Stimulated activated CD4-positive, alpha-beta T cell treated with anti-CD3 and anti-CD28 coated beads, Interleukin-4, amount 100 ng/mL, for 48 hours (primary cell): ENCODE data around the gene FLII.
"Not testable (repeated sequence)": the region's sequence is repeated elsewhere in the genome, so short reads cannot be mapped to it uniquely, and the experiment has no call there.

Source experiments
- DNase-seq, 2 donors: peaks; one replicate each; pipeline ENCODE4 v3.0.0-alpha.2; 2020; ENCODE audit warnings: low read depth in 2 of 2

The FLII gene

DNA sequence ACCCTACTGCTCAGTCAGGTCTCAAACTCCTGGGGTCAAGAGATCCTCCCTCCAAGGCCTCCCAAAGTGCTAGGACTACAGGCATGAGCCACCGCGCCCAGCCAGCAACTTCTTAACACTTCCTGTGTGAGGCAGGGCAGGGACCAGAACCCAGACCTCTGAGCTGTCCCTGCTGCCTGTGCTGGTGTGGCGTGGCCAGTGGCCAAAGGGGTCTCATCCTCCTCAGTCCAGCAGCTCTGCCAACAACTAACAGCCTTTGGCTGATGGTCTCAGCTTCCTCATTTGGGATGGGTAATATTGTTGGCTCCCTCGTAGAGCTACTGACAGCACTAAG is 34.5 kb downstream of the FLII start:
- DNase-seq = no peak

DNA sequence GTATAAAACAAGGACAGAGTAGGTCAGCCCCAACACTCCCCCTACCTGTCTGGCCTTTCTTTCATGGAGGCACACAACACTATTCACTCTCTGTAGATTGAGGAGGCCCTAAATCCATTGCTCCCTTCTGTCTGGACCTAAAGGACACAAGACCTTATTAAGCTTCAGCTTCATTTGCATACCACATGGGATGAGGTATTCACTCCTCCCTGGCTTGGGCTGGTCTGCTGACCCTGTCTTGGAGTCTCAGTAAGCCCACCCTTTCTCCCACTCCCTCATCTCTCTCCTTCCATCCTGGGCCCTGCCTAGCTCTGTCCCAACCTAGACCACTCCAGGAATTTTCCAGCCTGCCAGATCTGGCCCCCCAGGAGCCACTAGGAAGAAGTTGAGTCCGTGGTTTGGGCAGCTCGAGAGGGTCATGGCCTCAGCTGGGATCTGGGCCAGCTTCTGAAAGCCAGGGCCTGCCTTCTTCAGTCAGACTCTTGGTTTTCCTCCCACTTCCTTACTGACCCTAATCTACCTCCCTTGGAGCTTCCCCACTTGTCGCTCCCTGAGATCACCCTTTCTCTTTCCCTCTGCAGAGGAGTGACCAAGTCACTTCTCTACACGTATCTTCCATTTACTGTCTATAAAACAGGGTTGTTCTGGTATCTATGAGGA is 39.7 kb downstream of the FLII start:
- no peak for DNase-seq

- DNase-seq = peak; percentile 66 to 74
These were observed 41.0 kb downstream of the FLII start for GRCh38 chr17:18217412-18218015.

DNA sequence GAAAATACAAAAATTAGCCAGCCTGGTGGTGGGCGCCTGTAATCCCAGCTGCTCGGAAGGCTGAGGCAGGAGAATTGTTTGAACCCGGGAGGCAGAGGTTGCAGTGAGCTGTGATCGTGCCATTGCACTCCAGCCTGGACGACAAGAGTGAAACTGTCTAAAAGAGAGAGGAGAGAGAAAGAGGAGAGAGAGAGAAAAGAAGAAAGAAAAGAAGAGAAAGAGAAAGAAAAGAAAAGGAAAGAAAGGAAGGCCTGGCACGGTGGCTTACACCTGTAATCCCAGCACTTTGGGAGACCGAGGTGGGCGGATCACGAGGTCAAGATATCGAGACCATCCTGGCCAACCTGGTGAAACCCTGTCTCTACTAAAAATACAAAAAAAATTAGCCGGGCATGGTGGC is 41.6 kb downstream of the FLII start:
- DNase-seq = not testable (repeated sequence)

DNA sequence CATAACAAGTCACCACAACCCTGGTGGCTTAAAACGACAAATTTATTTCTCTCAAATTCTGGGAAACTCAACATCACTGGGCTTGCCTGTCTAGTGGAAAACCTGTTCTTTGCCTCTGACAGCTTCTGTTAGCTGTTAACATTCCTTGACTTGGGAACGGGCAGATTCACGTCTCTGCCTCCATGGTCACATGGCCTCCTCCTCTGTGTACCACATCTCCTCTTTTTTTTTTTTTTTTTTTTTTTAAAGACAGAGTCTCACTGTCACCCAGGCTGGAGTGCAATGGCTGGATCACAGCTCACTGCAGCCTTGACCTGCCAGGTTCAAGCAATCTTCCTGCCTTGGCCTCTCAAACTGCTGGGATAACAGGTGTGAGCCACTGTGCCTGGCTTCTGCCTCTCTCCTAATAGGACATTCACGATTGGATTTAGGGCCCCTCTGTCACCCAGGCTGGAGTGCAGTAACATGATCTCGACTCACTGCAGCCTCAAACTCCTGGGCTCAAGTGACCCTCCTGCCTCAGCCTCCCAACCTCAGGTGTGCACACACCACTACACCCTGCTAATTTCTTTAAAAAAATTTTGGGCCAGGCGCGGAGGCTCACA is 44.8 kb downstream of the FLII start:
- DNase-seq = no peak

GRCh38 chr17:18208092-18208491 is 50.4 kb downstream of the FLII start:
- no peak for DNase-seq

- no peak for DNase-seq
These were observed 51.6 kb downstream of the FLII start for GRCh38 chr17:18206962-18207361.

- no peak for DNase-seq
These were observed 52.7 kb downstream of the FLII start for GRCh38 chr17:18205861-18206260.

DNA sequence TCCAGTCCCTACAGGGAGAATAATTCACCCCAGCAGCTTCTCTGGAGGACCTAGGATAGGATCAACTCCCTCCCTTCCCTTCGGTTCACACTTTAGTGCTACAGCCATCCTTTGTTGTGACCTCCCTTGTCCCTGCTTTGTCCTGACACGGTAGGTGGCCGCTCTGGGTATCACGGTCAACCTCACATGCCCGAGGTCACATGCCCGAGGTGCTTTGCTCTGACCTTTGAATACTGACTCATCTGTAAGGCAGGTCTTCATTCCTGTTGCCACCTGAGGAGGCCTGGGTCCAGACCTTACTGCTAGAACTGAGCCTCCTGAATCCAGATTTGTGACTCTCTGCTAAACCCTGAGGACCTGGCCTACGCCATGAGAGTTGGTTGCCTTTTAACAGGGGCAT is 55.2 kb downstream of the FLII start:
- no peak for DNase-seq

DNA sequence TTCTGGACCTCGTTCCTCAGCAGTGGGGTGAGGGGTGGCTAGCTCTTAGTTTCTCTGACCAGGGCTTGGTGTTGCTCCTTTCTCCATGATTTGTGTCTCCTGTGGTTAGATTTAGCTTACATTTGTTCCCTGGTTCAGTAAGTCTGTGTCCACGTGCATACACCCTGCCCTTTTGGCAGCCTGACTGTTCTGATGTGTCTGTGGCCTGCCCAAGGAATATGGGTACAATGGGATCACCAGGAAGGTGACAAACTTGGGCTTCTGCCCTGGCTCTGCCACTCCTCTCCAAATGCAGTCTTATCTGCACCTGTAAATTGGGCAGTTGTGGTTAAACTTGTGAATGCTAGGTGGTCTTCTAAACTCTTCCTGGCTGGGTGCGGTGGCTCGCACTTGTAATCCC is 57.4 kb downstream of the FLII start:
- no peak for DNase-seq

DNA sequence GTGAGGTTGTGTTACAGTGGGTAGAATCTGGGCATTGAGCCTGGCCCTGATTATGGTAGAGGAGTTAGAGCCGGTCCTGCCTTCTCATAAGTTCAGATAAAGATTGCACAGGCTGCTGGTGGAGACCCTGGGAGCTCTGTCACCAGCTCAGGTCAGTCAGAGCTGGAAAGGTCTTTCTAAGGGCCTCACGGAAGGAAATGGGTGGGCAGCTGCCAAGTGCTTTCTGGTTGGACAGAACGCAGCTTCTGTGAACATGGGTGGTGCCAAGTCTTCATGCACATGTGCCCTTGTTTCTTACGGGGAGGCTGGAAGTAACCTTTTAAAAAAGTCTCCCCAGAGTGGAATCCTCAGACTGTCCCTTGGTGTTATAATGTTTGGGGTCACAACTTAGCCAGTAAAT is 60.0 kb downstream of the FLII start:
- DNase-seq = no peak

DNA sequence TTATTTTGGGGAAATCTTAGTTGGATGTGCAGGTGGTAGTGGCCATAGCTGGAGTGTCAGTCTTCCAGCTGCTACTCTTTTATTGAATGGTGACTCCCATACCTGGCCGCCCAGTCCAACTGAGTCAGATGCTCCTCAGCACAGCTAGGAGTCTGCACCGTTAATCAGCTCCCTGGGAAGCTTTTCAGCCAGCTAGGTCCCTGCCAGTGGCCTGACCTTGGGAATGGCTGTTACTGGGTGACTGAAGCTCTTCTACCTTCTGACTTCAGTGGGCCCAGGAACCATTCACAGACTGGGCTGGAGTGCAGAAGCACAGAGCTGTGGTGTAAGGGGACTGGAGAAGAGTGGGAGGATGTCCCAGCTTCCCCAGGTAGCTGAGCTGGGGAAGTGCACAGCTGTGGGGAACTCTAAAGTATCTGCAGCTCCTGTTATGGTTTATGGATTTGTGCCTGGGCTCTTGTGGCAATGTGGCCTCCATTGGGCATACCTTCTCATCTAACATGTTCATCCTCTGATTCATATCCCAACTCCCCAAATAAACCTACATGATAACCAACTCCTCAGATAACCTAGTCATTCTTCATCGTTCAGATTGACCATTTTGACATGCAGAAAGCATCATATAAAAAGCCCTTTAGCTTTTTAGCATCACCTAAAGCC is 60.9 kb downstream of the FLII start:
- no peak for DNase-seq

DNA sequence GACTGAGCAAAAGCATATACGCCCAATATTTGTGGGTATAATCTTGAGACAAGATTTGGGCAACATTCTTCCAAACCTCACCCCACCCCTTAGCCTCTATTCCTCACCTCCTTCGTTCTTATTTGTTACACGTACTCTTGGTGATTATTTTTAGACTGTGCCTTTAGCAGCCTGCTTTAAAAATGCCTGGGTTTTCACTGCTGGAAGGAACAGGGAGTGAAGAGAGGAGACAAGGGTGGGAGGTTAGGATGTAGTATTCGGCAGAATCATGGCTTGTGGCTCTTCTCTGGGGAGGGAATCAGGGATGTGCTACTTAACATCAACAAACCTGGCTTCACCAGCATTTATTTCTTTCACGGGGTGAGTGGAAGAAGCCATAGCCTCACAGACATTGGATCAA is 63.3 kb downstream of the FLII start:
- no peak for DNase-seq
